ENCODE measurements around the gene RIPPLY3.

DNA sequence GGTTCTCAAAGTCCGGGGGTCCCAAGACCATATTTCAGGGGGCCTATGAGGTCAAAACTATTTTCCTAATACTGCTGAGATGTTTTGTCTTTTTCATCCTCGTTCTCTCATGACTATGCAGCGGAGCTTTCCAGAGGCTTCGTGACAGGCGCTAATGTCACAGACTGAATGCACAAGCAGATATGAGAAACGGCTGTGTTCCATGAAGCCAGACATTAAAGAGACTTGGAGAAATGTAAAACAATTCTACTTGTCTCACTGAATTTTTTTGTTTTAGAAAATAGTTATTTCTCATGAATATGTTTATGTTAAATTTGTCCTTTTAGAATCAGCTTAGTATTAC is 56.1 kb downstream of the RIPPLY3 start:
- TF ChIP-seq, protein P1, sequence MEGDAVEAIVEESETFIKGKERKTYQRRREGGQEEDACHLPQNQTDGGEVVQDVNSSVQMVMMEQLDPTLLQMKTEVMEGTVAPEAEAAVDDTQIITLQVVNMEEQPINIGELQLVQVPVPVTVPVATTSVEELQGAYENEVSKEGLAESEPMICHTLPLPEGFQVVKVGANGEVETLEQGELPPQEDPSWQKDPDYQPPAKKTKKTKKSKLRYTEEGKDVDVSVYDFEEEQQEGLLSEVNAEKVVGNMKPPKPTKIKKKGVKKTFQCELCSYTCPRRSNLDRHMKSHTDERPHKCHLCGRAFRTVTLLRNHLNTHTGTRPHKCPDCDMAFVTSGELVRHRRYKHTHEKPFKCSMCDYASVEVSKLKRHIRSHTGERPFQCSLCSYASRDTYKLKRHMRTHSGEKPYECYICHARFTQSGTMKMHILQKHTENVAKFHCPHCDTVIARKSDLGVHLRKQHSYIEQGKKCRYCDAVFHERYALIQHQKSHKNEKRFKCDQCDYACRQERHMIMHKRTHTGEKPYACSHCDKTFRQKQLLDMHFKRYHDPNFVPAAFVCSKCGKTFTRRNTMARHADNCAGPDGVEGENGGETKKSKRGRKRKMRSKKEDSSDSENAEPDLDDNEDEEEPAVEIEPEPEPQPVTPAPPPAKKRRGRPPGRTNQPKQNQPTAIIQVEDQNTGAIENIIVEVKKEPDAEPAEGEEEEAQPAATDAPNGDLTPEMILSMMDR (conservative IDR thresholded peaks at IDR 0.05), result no peak
- no peak for TF ChIP-seq ZFX (IDR thresholded peaks at IDR 0.05)

Data from C4-2B (cell line).